Hepatocyte (in vitro differentiated cells): Measurements from ENCODE around the gene RNF115.

ENCODE experiments used
- CTCF ChIP-seq: fragments of 200-600 bp; sonication (generic); IDR thresholded peaks from 2 replicates; pipeline ENCODE4 v1.5.1; 2016; ENCODE audit warnings: antibody characterized with exemption, mild to moderate bottlenecking; ENCODE audit not compliant: poor library complexity
- EZH2 ChIP-seq: fragments of 200-600 bp; sonication (generic); IDR thresholded peaks from 2 replicates; pipeline ENCODE4 v1.6.1; 2016; ENCODE audit warnings: antibody characterized with exemption, mild to moderate bottlenecking, borderline replicate concordance

- no peak for TF ChIP-seq EZH2
- TF ChIP-seq CTCF, result peak; percentile 2
These were observed 35.1 kb upstream of the RNF115 start, which contains the start of gene PIAS3 for GRCh38 chr1:145858901-145859490.
